COR-L47 (cell line): ENCODE data around the gene ERFL.

Experiments
- DNase-seq: peaks from one replicate; lab custom pipeline; 2025; lab: John Stamatoyannopoulos, UW

ERFL gene

GRCh38 chr19:41859213-41859617 is 69.0 kb downstream of the ERFL start:
- DNase-seq, result no peak
